DOHH2 (cell line): ENCODE results near the gene MYO10.

Experiments
- EZH2phosphoT487 ChIP-seq: fragments of 200-600 bp; sonication (generic); IDR thresholded peaks from 2 replicates; pipeline ENCODE4 v1.6.1; 2017; ENCODE audit warnings: borderline replicate concordance, mild to moderate bottlenecking, antibody characterized with exemption, low read length, moderate library complexity, mixed read lengths
- TF ChIP-seq, protein P1 (sequence below): fragments of 200-600 bp; sonication (generic); IDR thresholded peaks from one replicate; pipeline ENCODE4 v1.5.1; 2014; ENCODE audit warnings: antibody characterized with exemption, mild to moderate bottlenecking, low read depth, low read length; ENCODE audit not compliant: poor library complexity, severe bottlenecking

DNA sequence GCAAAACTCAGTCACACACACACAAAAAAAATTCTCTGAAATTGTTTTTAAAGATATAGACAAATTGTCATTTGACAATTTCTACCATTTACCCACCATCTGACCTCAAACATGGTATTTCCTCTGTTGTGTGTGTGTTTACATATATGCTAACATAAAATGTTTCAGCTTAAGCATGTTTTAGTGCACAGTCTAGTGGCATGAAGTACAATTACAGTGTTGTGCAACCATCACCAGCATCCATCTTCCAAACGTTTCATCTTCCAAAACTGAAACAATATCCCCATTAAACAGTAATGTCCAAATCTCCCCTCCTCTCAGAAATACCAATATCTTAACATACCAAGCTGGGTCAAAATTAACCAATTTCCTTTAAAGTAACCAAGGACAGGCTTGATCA is 65.2 kb downstream of the MYO10 start:
- TF ChIP-seq, protein P1, sequence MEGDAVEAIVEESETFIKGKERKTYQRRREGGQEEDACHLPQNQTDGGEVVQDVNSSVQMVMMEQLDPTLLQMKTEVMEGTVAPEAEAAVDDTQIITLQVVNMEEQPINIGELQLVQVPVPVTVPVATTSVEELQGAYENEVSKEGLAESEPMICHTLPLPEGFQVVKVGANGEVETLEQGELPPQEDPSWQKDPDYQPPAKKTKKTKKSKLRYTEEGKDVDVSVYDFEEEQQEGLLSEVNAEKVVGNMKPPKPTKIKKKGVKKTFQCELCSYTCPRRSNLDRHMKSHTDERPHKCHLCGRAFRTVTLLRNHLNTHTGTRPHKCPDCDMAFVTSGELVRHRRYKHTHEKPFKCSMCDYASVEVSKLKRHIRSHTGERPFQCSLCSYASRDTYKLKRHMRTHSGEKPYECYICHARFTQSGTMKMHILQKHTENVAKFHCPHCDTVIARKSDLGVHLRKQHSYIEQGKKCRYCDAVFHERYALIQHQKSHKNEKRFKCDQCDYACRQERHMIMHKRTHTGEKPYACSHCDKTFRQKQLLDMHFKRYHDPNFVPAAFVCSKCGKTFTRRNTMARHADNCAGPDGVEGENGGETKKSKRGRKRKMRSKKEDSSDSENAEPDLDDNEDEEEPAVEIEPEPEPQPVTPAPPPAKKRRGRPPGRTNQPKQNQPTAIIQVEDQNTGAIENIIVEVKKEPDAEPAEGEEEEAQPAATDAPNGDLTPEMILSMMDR, result no peak
- TF ChIP-seq EZH2phosphoT487, result no peak
